Activated CD4-positive, alpha-beta T cell treated with anti-CD3 and anti-CD28 coated beads for 36 hours (primary cell): ENCODE results near the gene E2F6. TPM values are rescaled to one million over a fixed set of nuclear protein-coding genes. Genes with fewer than 3 reads are reported as not detected.
"Not testable (repeated sequence)": the region's sequence is repeated elsewhere in the genome, so short reads cannot be mapped to it uniquely, and the experiment has no call there.

Source experiments
- ATAC-seq: fragments of 200-7000 bp; cut with Tn5 transposase; one replicate; pipeline ENCODE4 v1.10.0; 2021; ENCODE audit warnings: mild to moderate bottlenecking, moderate library complexity
- CTCF ChIA-PET: fragments of 350-600 bp; sonication (Branson Sonifier 250); formaldehyde crosslinking; loops from one replicate; lab custom pipeline; 2021; ENCODE audit warnings: antibody characterized with exemption; lab: Charles Lee
- POLR2A ChIA-PET: fragments of 350-600 bp; sonication (Branson Sonifier 250); formaldehyde crosslinking; loops from one replicate; lab custom pipeline; 2021; ENCODE audit warnings: antibody characterized with exemption, inconsistent platforms; lab: Charles Lee
- DNase-seq: peaks from one replicate; pipeline ENCODE4 v3.0.0-alpha.2; 2020
- H3K27ac Mint-ChIP-seq: one replicate; pipeline ENCODE4 v1.8.0; 2021; ENCODE audit warnings: mixed read lengths
- H3K27me3 Mint-ChIP-seq: one replicate; pipeline ENCODE4 v1.8.0; 2021; ENCODE audit warnings: mixed read lengths
- H3K36me3 Mint-ChIP-seq: one replicate; pipeline ENCODE4 v1.8.0; 2021; ENCODE audit warnings: low read depth, mixed read lengths
- H3K4me1 Mint-ChIP-seq: one replicate; pipeline ENCODE4 v1.8.0; 2021; ENCODE audit warnings: mixed read lengths
- H3K4me3 Mint-ChIP-seq: one replicate; pipeline ENCODE4 v1.8.0; 2021; ENCODE audit warnings: mild to moderate bottlenecking, moderate library complexity, mixed read lengths
- H3K9me3 Mint-ChIP-seq: one replicate; pipeline ENCODE4 v1.8.0; 2021; ENCODE audit warnings: low read depth, mixed read lengths
- intact Hi-C, 2 experiments: fragments of 100-400 bp; cut with DNase I in 1 of 2; cut with micrococcal nuclease in 1 of 2; formaldehyde crosslinking; loops; one replicate each; pipeline versions ENCODE4 v1.14.2 to v1.15.1; 2022 to 2024; cut with DNase I, micrococcal nuclease
- total RNA-seq, 2 experiments: library from RNA; stranded (reverse); gene quantifications; one replicate each; pipeline ENCODE4 v1.2.3, GENCODE V29; 2021

Gene E2F6
- total RNA-seq, 2 experiments from 2014 or later: 7.2 to 10.6 TPM

DNA sequence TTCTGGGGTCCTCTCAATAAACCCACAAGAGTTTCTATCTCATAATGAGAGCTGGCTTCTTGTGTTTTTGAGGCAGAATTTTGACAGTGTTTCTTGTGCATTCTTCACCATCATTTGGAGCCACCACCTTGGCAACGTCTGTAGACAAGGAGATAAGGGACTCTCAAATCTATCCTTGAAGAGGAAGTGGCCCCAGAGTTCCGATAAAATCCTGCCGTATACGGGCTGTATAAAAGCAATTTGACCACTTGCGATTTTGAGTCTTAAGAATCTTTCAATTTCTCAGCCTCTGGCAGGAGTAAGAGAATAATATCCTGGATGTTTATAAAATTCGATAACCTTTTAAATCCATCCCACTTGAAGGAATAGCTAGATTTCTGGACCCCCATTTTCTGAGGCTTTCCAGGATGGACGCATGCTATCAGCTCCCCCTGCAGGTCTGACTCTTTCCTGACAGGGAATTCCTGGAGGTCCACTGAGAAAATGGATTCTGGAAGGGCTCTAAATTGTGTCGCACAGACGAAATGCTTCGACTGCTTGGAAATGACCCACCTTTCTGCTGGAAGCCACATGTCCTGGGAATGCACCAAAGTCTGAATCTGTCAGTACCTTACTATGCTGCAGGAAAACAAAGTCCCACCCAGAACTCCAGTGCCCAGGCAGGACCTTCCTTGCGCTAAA is 54.1 kb downstream of the E2F6 start:
- POLR2A ChIA-PET: no interaction called here
- no peak for ATAC-seq

DNA sequence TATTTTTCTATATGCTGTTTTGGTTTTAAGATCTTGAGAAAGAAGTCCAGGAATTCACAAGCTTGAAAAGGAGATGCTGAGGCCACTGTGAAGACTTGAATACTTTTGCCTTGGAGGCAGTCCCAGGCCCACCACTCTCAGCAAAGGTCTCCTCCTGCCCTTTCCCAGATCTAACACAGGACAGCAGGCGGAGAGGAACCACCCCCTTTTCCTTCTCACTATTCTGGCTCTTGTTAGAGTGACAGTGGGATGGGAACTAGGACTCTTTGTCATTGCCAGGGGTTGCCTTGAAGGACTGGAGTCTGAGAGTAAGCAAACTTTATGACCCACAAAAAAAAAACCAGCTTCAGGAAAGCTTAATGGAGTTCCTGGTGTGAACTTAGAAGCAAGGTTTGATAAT is 54.7 kb downstream of the E2F6 start:
- no peak overlapping the region for H3K27ac Mint-ChIP-seq
- intact Hi-C loops: loop anchor here in 1 of 2 experiments (10.0 kb wide), 1 partner anchor 276 kb away; a partner anchor contains a TSS

More for the DNA sequence above, 54.1 kb downstream of the E2F6 start:
- intact Hi-C loops: loop anchor here (1.0 to 10.0 kb wide), 2 partner anchors 277 to 280 kb away; a partner anchor contains a TSS
- CTCF ChIA-PET: interaction anchor here (1.1 to 1.3 kb wide), 2 partner anchors 69 to 280 kb away, joined by 3 to 8 read pairs; a partner anchor contains a TSS
- Mint-ChIP-seq H3K27ac (no peak overlapping the region), H3K36me3 (no peaks in the 10 kb centered on the region), H3K4me3 (no peak overlapping the region), H3K4me1 (peaks cover 4% of the 10 kb centered on the region), H3K9me3 (no peaks in the 10 kb centered on the region), H3K27me3 (peaks cover 21% of the 10 kb centered on the region)
- DNase-seq: no peak

DNA sequence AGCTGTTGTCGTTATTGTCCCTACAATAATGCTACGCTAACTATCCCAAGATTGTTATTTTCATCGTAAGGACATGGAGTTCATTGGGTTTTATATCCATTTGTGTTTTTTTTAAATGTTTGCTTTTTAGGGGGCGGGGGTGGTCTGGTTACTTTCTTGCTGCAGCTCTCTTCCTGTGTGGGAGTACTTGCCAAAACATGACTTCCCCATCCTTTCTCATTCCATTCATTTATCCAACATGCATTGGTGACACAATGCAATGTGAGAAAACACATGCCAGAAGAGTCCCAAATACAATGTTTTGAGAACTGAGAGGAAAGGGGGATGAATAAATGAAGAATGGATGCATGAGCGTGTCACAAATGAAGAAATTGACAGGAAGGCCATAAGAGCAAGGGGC is 55.9 kb downstream of the E2F6 start:
- no peaks in the 10 kb centered on the region for H3K36me3 Mint-ChIP-seq
- H3K9me3 Mint-ChIP-seq: no peaks in the 10 kb centered on the region
- H3K27me3 Mint-ChIP-seq: peaks cover 22% of the 10 kb centered on the region
- no peak for ATAC-seq
- POLR2A ChIA-PET: interaction anchor here (0.5 kb wide), 1 partner anchor 84 kb away, joined by 3 read pairs; no protein-coding TSS in a partner anchor
- intact Hi-C loops: loop anchor here in 1 of 2 experiments (10.0 kb wide), 1 partner anchor 275 kb away; a partner anchor contains a TSS
- H3K4me3 Mint-ChIP-seq: no peak overlapping the region
- CTCF ChIA-PET: no interaction called here
- peaks cover 4% of the 10 kb centered on the region for H3K4me1 Mint-ChIP-seq
- no peak overlapping the region for H3K27ac Mint-ChIP-seq
- no peak for DNase-seq

More for the DNA sequence above, 54.7 kb downstream of the E2F6 start:
- H3K27me3 Mint-ChIP-seq: peaks cover 22% of the 10 kb centered on the region
- CTCF ChIA-PET: interaction anchor here (1.1 to 1.3 kb wide), 2 partner anchors 70 to 279 kb away, joined by 3 to 8 read pairs; a partner anchor contains a TSS
- no peaks in the 10 kb centered on the region for H3K9me3 Mint-ChIP-seq
- ATAC-seq (no peak), DNase-seq (no peak)
- POLR2A ChIA-PET: no interaction called here
- no peak overlapping the region for H3K4me3 Mint-ChIP-seq
- no peaks in the 10 kb centered on the region for H3K36me3 Mint-ChIP-seq
- H3K4me1 Mint-ChIP-seq: peaks cover 4% of the 10 kb centered on the region

DNA sequence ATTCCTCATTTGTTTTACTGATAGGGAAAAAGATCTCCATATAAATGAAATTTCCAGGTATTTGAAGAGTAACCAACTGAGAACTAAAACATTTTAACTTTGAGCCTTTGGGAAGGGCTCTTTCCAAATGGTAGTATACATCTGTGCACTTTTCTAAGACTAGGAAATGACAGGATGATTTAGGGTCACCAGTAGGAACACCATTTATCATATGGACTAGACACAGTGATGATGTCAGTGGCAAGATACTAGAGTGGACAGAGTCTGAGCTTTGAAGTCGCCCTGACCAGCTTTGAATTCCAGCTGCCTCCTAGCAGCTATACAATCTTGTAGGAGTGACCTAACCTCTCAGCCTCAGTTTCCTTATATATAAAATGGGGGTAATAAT is 56.4 kb downstream of the E2F6 start:
- CTCF ChIA-PET: no interaction called here
- intact Hi-C loops: no loop called here
- Mint-ChIP-seq H3K27ac (no peak overlapping the region), H3K4me1 (peaks cover 4% of the 10 kb centered on the region), H3K9me3 (no peaks in the 10 kb centered on the region), H3K27me3 (peaks cover 22% of the 10 kb centered on the region), H3K36me3 (no peaks in the 10 kb centered on the region), H3K4me3 (no peak overlapping the region)
- no peak for DNase-seq
- ATAC-seq: no peak
- POLR2A ChIA-PET: no interaction called here

DNA sequence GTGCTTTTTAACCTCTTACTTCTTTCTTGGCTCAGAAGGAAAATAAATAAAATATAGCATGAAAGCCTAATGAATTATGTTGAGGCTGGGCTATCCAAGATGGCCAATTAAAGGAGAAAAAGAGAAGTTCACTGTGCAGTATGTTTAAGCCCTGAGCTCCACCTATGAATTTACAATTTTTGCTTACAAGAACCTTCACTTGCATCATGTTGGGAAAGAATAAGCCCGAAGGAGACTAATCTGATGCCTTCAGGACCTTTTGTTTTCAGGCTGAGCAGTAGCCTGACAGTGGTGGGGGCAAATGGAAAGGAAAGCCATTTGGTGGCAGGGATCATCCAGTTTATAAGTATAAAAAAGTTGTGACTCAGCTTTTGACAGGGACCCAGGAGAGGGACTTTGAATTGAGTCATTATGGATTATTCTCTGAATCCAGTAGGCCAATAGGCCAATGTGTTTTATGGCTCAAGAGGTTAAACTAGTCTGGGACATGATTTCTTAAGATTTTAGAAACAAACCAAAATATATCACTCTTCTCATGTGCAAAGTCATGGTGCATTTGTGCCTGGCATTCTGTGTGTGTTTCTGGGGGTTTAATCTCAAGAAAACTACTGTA is 56.9 kb downstream of the E2F6 start:
- CTCF ChIA-PET: interaction anchor here (0.7 kb wide), 1 partner anchor 53 kb away, joined by 6 read pairs; no protein-coding TSS in a partner anchor
- DNase-seq (no peak), ATAC-seq (no peak)
- POLR2A ChIA-PET: no interaction called here
- Mint-ChIP-seq H3K36me3 (no peaks in the 10 kb centered on the region), H3K27me3 (peaks cover 20% of the 10 kb centered on the region), H3K4me1 (peaks cover 4% of the 10 kb centered on the region), H3K9me3 (no peaks in the 10 kb centered on the region), H3K27ac (no peak overlapping the region), H3K4me3 (no peak overlapping the region)
- intact Hi-C loops: no loop called here

DNA sequence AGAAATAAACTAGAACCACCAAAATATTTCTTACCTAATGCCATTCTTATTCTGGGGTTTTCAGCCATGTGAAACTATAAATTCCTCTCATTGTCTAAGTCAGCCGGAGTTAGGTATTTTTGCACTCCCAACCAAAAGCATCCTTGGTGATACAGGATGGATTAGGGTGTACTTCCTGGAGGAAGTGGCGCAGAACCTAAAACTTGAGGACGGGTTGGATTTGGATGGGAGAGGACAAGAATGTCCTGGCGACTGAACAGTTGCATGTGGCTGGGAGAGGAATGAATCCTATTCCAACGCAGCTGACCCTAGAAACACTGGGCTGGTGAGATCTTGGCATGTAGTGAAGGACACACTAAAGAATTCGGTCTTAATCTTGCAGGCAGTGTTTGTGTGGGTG is 58.5 kb downstream of the E2F6 start:
- POLR2A ChIA-PET: no interaction called here
- Mint-ChIP-seq H3K9me3 (no peaks in the 10 kb centered on the region), H3K27me3 (peaks cover 11% of the 10 kb centered on the region), H3K4me3 (no peak overlapping the region), H3K27ac (no peak overlapping the region), H3K36me3 (no peaks in the 10 kb centered on the region), H3K4me1 (peaks cover 4% of the 10 kb centered on the region)
- no peak for ATAC-seq
- intact Hi-C loops: no loop called here
- no peak for DNase-seq
- CTCF ChIA-PET: interaction anchor here (1.2 kb wide), 1 partner anchor 275 kb away, joined by 4 read pairs; a partner anchor contains a TSS

DNA sequence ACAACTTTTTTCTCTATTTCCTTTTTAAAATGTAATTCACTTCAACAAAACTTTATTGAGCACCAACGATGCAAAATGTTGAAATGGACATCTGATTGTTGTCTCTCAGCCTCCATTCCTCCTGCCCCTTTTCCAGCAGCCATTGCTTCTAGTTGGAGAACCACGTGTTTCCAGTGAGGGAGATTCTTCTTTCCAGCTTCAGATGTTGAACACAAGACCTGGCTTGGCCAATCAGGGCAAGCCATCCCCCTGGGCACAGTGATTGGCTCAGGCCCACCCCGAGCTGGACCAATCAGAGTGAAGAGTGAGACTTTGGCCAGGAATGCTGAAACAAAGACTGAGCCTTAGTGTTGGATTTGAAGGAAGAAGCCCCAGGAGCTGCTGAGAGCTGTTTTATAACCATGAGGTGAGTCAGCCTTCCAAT is 59.0 kb downstream of the E2F6 start:
- Mint-ChIP-seq H3K4me1 (peaks cover 3% of the 10 kb centered on the region), H3K27ac (no peak overlapping the region), H3K4me3 (no peak overlapping the region), H3K36me3 (no peaks in the 10 kb centered on the region), H3K27me3 (peaks cover 8% of the 10 kb centered on the region), H3K9me3 (no peaks in the 10 kb centered on the region)
- ChIA-PET POLR2A (no interaction called here), CTCF (interaction anchor here (0.9 to 1.2 kb wide), 2 partner anchors 11 to 274 kb away, joined by 4 read pairs; a partner anchor contains a TSS)
- ATAC-seq (no peak), DNase-seq (no peak)
- intact Hi-C loops: no loop called here

DNA sequence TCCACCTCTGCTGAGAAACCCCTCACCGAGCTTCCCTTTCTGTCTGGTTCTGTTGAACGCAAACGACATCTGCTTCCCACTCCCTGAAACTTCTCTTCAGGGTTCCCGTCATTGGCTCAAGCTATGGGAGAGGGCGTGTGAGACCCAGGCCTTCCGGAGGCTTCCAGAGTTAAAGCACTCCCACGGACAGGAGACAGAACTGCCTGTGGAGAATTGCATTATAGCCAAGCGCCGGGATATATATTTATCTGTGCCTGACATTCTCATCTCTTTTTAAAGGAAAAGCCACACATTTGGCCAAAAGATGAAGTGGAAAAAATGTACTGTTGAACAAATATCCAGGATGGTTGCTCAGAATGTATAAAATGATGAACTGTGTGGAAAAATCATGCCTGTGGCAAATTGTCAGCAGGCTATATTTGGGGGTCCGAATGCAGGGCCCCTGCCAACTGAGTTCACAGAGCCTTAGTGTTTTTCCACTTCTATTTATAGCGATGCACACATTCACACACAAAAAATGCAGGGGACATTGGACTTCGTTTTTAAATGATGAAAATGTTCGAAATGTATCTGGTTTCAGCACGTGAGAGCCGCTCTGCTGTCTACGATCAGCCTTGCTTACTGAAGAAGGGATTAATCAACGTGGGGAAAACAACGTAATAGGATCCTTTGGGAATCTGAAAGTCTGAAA is 59.5 kb downstream of the E2F6 start:
- no peaks in the 10 kb centered on the region for H3K9me3 Mint-ChIP-seq
- ATAC-seq (no peak), DNase-seq (no peak)
- CTCF ChIA-PET: interaction anchor here (0.9 to 1.2 kb wide), 3 partner anchors 12 to 286 kb away, joined by 3 to 4 read pairs (median 4); a partner anchor contains a TSS
- peaks cover 8% of the 10 kb centered on the region for H3K27me3 Mint-ChIP-seq
- POLR2A ChIA-PET: no interaction called here
- H3K27ac Mint-ChIP-seq: no peak overlapping the region
- H3K36me3 Mint-ChIP-seq: no peaks in the 10 kb centered on the region
- no peaks in the 10 kb centered on the region for H3K4me1 Mint-ChIP-seq
- H3K4me3 Mint-ChIP-seq: no peak overlapping the region
- intact Hi-C loops: no loop called here

DNA sequence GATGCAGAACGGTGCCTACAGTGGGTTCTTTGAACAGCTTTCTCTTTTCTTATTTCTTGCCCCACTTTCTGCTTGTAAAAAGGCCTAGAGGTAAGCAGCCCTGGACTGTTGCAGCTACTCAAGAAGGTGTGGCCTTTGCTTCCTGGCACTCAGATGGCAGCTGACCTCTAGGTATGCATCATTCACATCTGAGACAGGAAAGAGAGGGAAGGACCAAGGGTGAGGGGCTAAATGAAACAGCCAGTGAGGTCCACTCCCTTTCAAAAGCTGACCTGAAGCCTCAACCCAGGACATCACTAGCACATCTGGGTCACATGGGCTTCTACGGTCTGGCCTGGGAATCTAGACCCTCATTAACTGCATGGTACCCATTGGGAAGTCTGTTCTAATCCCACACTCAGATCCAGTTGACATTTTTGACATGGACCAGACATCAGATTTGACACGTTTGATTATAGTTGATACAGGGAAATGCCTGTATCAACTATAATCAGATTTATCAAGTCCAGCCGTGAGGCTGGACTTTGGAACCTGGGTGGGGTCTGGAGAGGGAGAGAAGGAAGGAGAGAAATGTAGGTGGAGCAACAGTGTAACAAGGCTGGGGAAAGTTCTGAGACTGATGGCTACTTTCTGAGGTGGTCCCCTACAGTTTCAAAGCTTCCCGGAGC is 60.2 kb downstream of the E2F6 start:
- Mint-ChIP-seq H3K4me1 (no peaks in the 10 kb centered on the region), H3K36me3 (no peaks in the 10 kb centered on the region), H3K4me3 (no peak overlapping the region), H3K27me3 (peaks cover 5% of the 10 kb centered on the region), H3K9me3 (no peaks in the 10 kb centered on the region), H3K27ac (no peak overlapping the region)
- no peak for DNase-seq
- ChIA-PET CTCF (interaction anchor here (0.9 kb wide), 1 partner anchor 285 kb away, joined by 3 read pairs; no protein-coding TSS in a partner anchor), POLR2A (no interaction called here)
- no peak for ATAC-seq
- intact Hi-C loops: no loop called here

DNA sequence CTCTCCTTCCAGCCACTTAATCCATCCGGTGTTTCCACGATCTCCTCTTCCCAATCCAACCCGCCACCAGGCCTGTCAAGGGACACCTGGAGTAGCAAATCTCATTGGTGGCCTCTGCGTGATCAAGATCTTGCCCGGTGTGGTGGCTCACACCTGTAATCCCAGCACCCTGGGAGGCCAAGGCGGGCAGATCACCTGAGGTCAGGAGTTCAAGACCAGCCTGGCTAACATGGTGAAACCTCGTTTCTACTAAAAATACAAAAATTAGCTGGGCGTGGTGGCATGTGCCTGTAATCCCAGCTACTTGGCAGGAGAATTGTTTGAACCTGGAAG is 60.9 kb downstream of the E2F6 start:
- ATAC-seq, intact Hi-C loops, H3K4me3 Mint-ChIP-seq, DNase-seq, CTCF ChIA-PET, H3K36me3 Mint-ChIP-seq, H3K27ac Mint-ChIP-seq, POLR2A ChIA-PET, H3K27me3 Mint-ChIP-seq, H3K4me1 Mint-ChIP-seq, H3K9me3 Mint-ChIP-seq: not testable (repeated sequence)
